Mesothelial cell of epicardium (in vitro differentiated cells): ENCODE measurements around the gene ORC5. TPM values are rescaled to one million over a fixed set of nuclear protein-coding genes. Genes with fewer than 3 reads are reported as not detected.

ENCODE experiments used
- DNase-seq, 2 experiments: peaks; one replicate each; pipeline ENCODE4 v3.0.0; 2021; ENCODE audit warnings: low spot score in 2 of 2; ENCODE audit not compliant: unreplicated experiment in 2 of 2
- H3K27ac Mint-ChIP-seq: 2 replicates; pipeline ENCODE4 v1.8.0; 2021; ENCODE audit warnings: mixed read lengths
- H3K27me3 Mint-ChIP-seq: 2 replicates; pipeline ENCODE4 v1.8.0; 2021; ENCODE audit warnings: low read depth, mixed read lengths
- H3K36me3 Mint-ChIP-seq: 2 replicates; pipeline ENCODE4 v1.8.0; 2021; ENCODE audit warnings: mixed read lengths
- H3K4me1 Mint-ChIP-seq: 2 replicates; pipeline ENCODE4 v1.8.0; 2021; ENCODE audit warnings: mixed read lengths
- H3K4me3 Mint-ChIP-seq: 2 replicates; pipeline ENCODE4 v1.8.0; 2021; ENCODE audit warnings: mild to moderate bottlenecking, moderate library complexity, mixed read lengths
- H3K9me3 Mint-ChIP-seq: 2 replicates; pipeline ENCODE4 v1.8.0; 2021; ENCODE audit warnings: mixed read lengths
- total RNA-seq: library from RNA; stranded (reverse); gene quantifications from 3 replicates; pipeline ENCODE4 v1.2.1, GENCODE V29; 2021
- TF ChIP-seq, protein P1 (sequence below): fragments of 200-600 bp; sonication (generic); IDR thresholded peaks from one replicate; pipeline ENCODE4 v1.5.0; 2021; ENCODE audit warnings: antibody characterized with exemption; ENCODE audit not compliant: unreplicated experiment

Gene ORC5
- total RNA-seq, 1 donor from 2014 or later = 24.8 TPM

DNA sequence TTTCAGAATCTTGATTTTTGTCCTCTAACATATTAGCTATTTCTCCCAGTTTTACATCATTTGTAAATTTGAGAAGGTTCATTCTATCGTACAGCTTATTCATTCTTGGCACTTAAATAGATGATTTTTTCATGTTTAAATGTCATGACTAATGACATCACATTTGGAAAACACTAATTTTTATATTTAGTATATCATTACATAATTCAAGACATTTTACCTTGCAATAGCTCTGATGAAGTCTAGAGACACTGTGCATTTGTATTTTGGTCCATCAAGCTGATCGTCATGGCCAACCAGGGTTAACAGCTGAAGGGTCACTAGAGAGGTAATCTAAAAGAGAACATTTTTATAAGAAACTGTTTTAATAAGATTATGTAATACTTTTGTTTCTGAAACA is 71.3 kb downstream of the ORC5 start:
- no peaks in the 10 kb centered on the region for H3K9me3 Mint-ChIP-seq
- H3K27me3 Mint-ChIP-seq = no peaks in the 10 kb centered on the region
- peaks cover 18% of the 10 kb centered on the region for H3K36me3 Mint-ChIP-seq
- H3K4me1 Mint-ChIP-seq = peaks cover 6% of the 10 kb centered on the region
- DNase-seq = no peak
- H3K27ac Mint-ChIP-seq = no peak overlapping the region
- TF ChIP-seq, protein P1, sequence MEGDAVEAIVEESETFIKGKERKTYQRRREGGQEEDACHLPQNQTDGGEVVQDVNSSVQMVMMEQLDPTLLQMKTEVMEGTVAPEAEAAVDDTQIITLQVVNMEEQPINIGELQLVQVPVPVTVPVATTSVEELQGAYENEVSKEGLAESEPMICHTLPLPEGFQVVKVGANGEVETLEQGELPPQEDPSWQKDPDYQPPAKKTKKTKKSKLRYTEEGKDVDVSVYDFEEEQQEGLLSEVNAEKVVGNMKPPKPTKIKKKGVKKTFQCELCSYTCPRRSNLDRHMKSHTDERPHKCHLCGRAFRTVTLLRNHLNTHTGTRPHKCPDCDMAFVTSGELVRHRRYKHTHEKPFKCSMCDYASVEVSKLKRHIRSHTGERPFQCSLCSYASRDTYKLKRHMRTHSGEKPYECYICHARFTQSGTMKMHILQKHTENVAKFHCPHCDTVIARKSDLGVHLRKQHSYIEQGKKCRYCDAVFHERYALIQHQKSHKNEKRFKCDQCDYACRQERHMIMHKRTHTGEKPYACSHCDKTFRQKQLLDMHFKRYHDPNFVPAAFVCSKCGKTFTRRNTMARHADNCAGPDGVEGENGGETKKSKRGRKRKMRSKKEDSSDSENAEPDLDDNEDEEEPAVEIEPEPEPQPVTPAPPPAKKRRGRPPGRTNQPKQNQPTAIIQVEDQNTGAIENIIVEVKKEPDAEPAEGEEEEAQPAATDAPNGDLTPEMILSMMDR = no peak
- no peak overlapping the region for H3K4me3 Mint-ChIP-seq

- no peak for DNase-seq
- Mint-ChIP-seq H3K4me1 (peaks cover 6% of the 10 kb centered on the region), H3K9me3 (no peaks in the 10 kb centered on the region), H3K36me3 (peaks cover 16% of the 10 kb centered on the region), H3K27me3 (no peaks in the 10 kb centered on the region), H3K27ac (no peak overlapping the region), H3K4me3 (no peak overlapping the region)
- TF ChIP-seq, protein P1 = no peak
These were observed 71.9 kb downstream of the ORC5 start for GRCh38 chr7:104135760-104136558.

DNA sequence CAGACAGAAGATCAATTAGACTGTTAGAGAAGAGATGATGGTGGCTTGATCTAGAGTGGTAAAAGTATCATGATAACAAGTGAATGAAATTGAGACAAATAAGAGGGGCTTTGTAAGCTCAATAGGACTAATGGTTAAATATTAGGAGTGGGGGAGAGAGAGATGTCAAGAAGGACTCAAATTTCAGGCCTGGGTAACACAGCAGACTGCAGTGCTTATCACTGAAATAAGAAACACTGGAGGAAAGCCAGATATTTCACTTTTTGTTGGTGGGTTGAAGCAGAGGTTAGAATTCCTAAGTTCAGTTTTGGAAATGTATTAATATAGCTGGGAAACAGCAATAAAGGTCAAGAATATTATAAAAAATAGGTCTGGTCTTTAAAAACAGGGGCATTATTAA is 74.6 kb downstream of the ORC5 start:
- Mint-ChIP-seq H3K9me3 (peaks cover 4% of the 10 kb centered on the region), H3K4me3 (no peak overlapping the region), H3K36me3 (peaks cover 30% of the 10 kb centered on the region), H3K4me1 (peaks cover 6% of the 10 kb centered on the region), H3K27me3 (no peaks in the 10 kb centered on the region), H3K27ac (no peak overlapping the region)
- no peak for DNase-seq
- TF ChIP-seq, protein P1 = no peak

DNA sequence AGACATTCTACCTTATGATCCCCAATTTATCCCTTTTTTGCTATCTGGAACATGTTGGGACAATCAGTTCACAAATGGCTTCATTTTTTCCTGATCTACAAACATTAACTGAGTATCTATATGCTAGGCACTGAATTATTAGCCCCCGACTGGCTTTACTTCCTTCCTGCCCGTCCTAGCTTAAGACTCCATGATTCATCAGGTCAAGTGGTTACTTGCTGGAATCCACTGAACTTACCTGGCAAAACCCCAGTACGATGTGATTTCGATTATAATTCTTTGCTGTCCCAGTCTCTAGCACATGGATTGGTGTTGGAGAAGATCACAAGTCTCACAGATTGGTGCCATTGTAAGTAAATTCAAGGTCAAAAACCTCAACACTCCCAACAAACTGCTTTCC is 77.1 kb downstream of the ORC5 start:
- TF ChIP-seq, protein P1 = no peak
- Mint-ChIP-seq H3K4me1 (peaks cover 3% of the 10 kb centered on the region), H3K4me3 (no peak overlapping the region), H3K27me3 (no peaks in the 10 kb centered on the region), H3K36me3 (peaks cover 30% of the 10 kb centered on the region), H3K9me3 (peaks cover 4% of the 10 kb centered on the region), H3K27ac (no peak overlapping the region)
- no peak for DNase-seq

DNA sequence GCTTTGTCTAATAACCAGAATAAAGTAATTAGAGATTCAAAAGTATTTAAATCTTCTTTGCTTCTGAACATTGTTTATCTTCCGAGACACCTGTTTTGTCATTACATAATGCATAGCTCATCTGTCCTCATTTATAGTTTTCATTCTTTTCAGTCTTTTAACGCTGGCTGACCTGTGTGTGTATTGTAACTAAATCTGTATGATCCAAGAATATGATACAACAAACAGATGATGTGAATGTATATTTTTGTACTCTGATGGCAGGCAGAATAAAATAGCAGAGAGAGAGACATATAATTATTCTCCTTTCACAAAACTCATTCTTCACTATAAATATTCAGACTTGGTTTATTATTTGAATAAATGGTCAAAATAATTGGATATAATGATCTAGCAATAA is 80.6 kb downstream of the ORC5 start:
- H3K4me3 Mint-ChIP-seq = no peak overlapping the region
- no peaks in the 10 kb centered on the region for H3K27me3 Mint-ChIP-seq
- H3K36me3 Mint-ChIP-seq = peaks cover 35% of the 10 kb centered on the region
- H3K9me3 Mint-ChIP-seq = peaks cover 6% of the 10 kb centered on the region
- no peak overlapping the region for H3K27ac Mint-ChIP-seq
- TF ChIP-seq, protein P1 = no peak
- no peak for DNase-seq
- peaks cover 11% of the 10 kb centered on the region for H3K4me1 Mint-ChIP-seq
